Panc1 (cell line): ENCODE data around the gene SP6.

Experiments used
- POLR2AphosphoS5 ChIP-seq: IDR thresholded peaks from 2 replicates; pipeline ENCODE4 v1.6.1; 2012; ENCODE audit warnings: mild to moderate bottlenecking, low read depth, low read length, moderate library complexity
- TF ChIP-seq, protein P1 (sequence below): fragments of 450-650 bp; IDR thresholded peaks from 2 replicates; pipeline ENCODE4 v1.5.1; 2017; ENCODE audit warnings: mild to moderate bottlenecking
- TF ChIP-seq, protein P2 (sequence below), 2 experiments: IDR thresholded peaks; 2 replicates each; pipeline ENCODE4 v1.6.1; 2011 to 2012; ENCODE audit warnings: low read depth in 2 of 2, control low read depth in 1 of 2, low read length in 1 of 2, mild to moderate bottlenecking in 1 of 2, moderate library complexity in 1 of 2; ENCODE audit not compliant: insufficient read depth in 1 of 2

DNA sequence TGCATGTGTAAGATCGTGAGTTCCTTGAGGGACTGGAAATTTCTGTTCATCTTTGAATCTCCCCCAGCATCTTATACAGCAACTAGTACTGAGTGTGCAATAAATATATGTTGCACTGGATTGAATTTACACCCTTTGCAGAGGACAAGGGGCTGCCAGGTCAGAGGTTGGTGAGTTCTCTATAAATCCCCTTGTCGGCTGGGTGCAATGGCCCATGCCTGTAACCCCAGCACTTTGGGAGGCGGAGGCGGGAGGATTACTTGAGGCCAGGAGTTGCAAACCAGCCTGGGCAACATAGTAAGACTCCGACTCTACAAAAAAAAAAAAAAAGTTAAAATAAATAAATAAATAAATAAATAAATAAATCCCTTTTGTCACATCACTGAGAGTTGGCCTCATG, 9.4 kb upstream of the SP6 start:
- TF ChIP-seq, protein P1, sequence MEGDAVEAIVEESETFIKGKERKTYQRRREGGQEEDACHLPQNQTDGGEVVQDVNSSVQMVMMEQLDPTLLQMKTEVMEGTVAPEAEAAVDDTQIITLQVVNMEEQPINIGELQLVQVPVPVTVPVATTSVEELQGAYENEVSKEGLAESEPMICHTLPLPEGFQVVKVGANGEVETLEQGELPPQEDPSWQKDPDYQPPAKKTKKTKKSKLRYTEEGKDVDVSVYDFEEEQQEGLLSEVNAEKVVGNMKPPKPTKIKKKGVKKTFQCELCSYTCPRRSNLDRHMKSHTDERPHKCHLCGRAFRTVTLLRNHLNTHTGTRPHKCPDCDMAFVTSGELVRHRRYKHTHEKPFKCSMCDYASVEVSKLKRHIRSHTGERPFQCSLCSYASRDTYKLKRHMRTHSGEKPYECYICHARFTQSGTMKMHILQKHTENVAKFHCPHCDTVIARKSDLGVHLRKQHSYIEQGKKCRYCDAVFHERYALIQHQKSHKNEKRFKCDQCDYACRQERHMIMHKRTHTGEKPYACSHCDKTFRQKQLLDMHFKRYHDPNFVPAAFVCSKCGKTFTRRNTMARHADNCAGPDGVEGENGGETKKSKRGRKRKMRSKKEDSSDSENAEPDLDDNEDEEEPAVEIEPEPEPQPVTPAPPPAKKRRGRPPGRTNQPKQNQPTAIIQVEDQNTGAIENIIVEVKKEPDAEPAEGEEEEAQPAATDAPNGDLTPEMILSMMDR, result no peak
- TF ChIP-seq POLR2AphosphoS5, result no peak
- TF ChIP-seq, protein P2, sequence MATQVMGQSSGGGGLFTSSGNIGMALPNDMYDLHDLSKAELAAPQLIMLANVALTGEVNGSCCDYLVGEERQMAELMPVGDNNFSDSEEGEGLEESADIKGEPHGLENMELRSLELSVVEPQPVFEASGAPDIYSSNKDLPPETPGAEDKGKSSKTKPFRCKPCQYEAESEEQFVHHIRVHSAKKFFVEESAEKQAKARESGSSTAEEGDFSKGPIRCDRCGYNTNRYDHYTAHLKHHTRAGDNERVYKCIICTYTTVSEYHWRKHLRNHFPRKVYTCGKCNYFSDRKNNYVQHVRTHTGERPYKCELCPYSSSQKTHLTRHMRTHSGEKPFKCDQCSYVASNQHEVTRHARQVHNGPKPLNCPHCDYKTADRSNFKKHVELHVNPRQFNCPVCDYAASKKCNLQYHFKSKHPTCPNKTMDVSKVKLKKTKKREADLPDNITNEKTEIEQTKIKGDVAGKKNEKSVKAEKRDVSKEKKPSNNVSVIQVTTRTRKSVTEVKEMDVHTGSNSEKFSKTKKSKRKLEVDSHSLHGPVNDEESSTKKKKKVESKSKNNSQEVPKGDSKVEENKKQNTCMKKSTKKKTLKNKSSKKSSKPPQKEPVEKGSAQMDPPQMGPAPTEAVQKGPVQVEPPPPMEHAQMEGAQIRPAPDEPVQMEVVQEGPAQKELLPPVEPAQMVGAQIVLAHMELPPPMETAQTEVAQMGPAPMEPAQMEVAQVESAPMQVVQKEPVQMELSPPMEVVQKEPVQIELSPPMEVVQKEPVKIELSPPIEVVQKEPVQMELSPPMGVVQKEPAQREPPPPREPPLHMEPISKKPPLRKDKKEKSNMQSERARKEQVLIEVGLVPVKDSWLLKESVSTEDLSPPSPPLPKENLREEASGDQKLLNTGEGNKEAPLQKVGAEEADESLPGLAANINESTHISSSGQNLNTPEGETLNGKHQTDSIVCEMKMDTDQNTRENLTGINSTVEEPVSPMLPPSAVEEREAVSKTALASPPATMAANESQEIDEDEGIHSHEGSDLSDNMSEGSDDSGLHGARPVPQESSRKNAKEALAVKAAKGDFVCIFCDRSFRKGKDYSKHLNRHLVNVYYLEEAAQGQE (IDR thresholded peaks at IDR 0.05; ENCODE audit: insufficient read depth in 1 of 2, low read depth in 2 of 2, low read length in 1 of 2), result no peak
